Stimulated activated CD4-positive, alpha-beta T cell treated with anti-CD3 and anti-CD28 coated beads, Interleukin-12 subunit alpha, Interleukin-12 subunit beta, amount 100 ng/mL, for 48 hours (primary cell): ENCODE results near the gene CMBL.
A peak's percentile ranks its signal among the peaks of the same experiment; 100 is the strongest.
"Not testable (repeated sequence)": the region's sequence is repeated elsewhere in the genome, so short reads cannot be mapped to it uniquely, and the experiment has no call there.

ENCODE experiments used
- DNase-seq, 3 donors: peaks; one replicate each; pipeline ENCODE4 v3.0.0-alpha.2; 2020; ENCODE audit warnings: low read depth in 2 of 3, low spot score in 1 of 3

CMBL gene

GRCh38 chr5:10307206-10308148 is at the start of gene CMBL:
TSS of gene CMBL (minus strand) at chr5:10307902. CDS start at chr5:10290762, 17,140 bp downstream.
- peak in 1 of 3 donors; percentile 12 for DNase-seq

- DNase-seq = no peak
These were observed 47.6 kb upstream of the CMBL start for GRCh38 chr5:10355071-10355889.

- peak in 1 of 3 donors; percentile 43 for DNase-seq
These were observed 46.6 kb upstream of the CMBL start for GRCh38 chr5:10354048-10354872.

GRCh38 chr5:10353241-10354047 is 45.7 kb upstream of the CMBL start, which contains the start of gene MARCHF6:
TSS of gene MARCHF6 (plus strand) at chr5:10353695. CDS start at chr5:10353899, 204 bp downstream.
- peak; percentile 91 to 95 (median 92) for DNase-seq

- DNase-seq = peak in 2 of 3 donors; percentile 23 to 34
These were observed 44.9 kb upstream of the CMBL start for GRCh38 chr5:10352430-10353240.

- no peak for DNase-seq
These were observed 44.2 kb upstream of the CMBL start for GRCh38 chr5:10351919-10352318.

GRCh38 chr5:10351199-10351905 is 43.6 kb upstream of the CMBL start:
- no peak for DNase-seq

- no peak for DNase-seq
These were observed 40.6 kb upstream of the CMBL start for GRCh38 chr5:10348258-10348657.

GRCh38 chr5:10344461-10345106 is 36.9 kb upstream of the CMBL start:
- DNase-seq = not testable (repeated sequence)

- no peak for DNase-seq
These were observed 35.8 kb upstream of the CMBL start for GRCh38 chr5:10343486-10343885.

- no peak for DNase-seq
These were observed 32.3 kb upstream of the CMBL start for GRCh38 chr5:10339958-10340357.

GRCh38 chr5:10339058-10339811 is 31.5 kb upstream of the CMBL start:
- DNase-seq = no peak

GRCh38 chr5:10338686-10339057 is 31.0 kb upstream of the CMBL start:
- no peak for DNase-seq

- no peak for DNase-seq
These were observed 30.3 kb upstream of the CMBL start for GRCh38 chr5:10337986-10338385.

- DNase-seq = no peak
These were observed 29.4 kb upstream of the CMBL start for GRCh38 chr5:10337107-10337506.

- DNase-seq = no peak
These were observed 28.2 kb upstream of the CMBL start for GRCh38 chr5:10335711-10336470.

GRCh38 chr5:10334831-10335230 is 27.1 kb upstream of the CMBL start:
- no peak for DNase-seq
